ENCODE results near the gene WHRN.

Gene WHRN

GRCh38 chr9:114357911-114358328 lies 147.4 kb downstream of the WHRN start:
- no peak for DNase-seq

- DNase-seq: no peak
Observed at GRCh38 chr9:114357360-114357759, 147.9 kb downstream of the WHRN start.

GRCh38 chr9:114356792-114357191 lies 148.5 kb downstream of the WHRN start:
- DNase-seq: no peak

GRCh38 chr9:114355821-114356220 lies 149.5 kb downstream of the WHRN start:
- DNase-seq: no peak

Measured in activated CD4-positive, alpha-beta T cell treated with anti-CD3 and anti-CD28 coated beads for 48 hours (primary cell).